Mesenteric fat pad (tissue), 1 donor: ENCODE measurements around the gene CSTPP1. TPM values are rescaled to one million over a fixed set of nuclear protein-coding genes. Genes with fewer than 3 reads are reported as not detected.
"Not testable (repeated sequence)": the region's sequence is repeated elsewhere in the genome, so short reads cannot be mapped to it uniquely, and the experiment has no call there.

ENCODE experiments used
- DNase-seq: peaks from one replicate; pipeline ENCODE4 v3.0.0-alpha.2; 2020; ENCODE audit warnings: low spot score
- total RNA-seq: library from RNA; stranded (reverse); fragmentation: NEBNext Ultra II Directional; extraction: Animal tissue kit (Norgen Biotek cat#: 25700); gene quantifications from one replicate; pipeline ENCODE4 v1.2.1, GENCODE V29; 2021
- donor health status: DM: yes; HTN: yes; CAD: no.

Gene CSTPP1
- total RNA-seq, 1 donor from 2014 or later, result 15.3 TPM

GRCh38 chr11:47093541-47093940 is 157.0 kb downstream of the CSTPP1 start:
- no peak for DNase-seq

GRCh38 chr11:47096871-47097270 is 160.3 kb downstream of the CSTPP1 start:
- not testable (repeated sequence) for DNase-seq

- not testable (repeated sequence) for DNase-seq
Observed at GRCh38 chr11:47098223-47098622, 161.7 kb downstream of the CSTPP1 start.

GRCh38 chr11:47099214-47099917 is 162.8 kb downstream of the CSTPP1 start:
- DNase-seq, result no peak

- no peak for DNase-seq
Observed at GRCh38 chr11:47099918-47100315, 163.4 kb downstream of the CSTPP1 start.

GRCh38 chr11:47101406-47101805 is 164.8 kb downstream of the CSTPP1 start:
- no peak for DNase-seq

GRCh38 chr11:47104261-47104950 is 167.8 kb downstream of the CSTPP1 start:
- no peak for DNase-seq

GRCh38 chr11:47105541-47105940 is 169.0 kb downstream of the CSTPP1 start:
- no peak for DNase-seq

GRCh38 chr11:47105974-47106373 is 169.4 kb downstream of the CSTPP1 start:
- no peak for DNase-seq

- DNase-seq, result no peak
Observed at GRCh38 chr11:47106798-47107411, 170.3 kb downstream of the CSTPP1 start.

GRCh38 chr11:47107744-47108143 is 171.2 kb downstream of the CSTPP1 start:
- no peak for DNase-seq

- DNase-seq, result no peak
Observed at GRCh38 chr11:47108214-47108613, 171.7 kb downstream of the CSTPP1 start.

GRCh38 chr11:47109051-47109726 is 172.6 kb downstream of the CSTPP1 start:
- no peak for DNase-seq

- DNase-seq, result no peak
Observed at GRCh38 chr11:47109727-47110246, 173.2 kb downstream of the CSTPP1 start.

GRCh38 chr11:47111318-47111804 is 174.8 kb downstream of the CSTPP1 start:
- DNase-seq, result no peak

GRCh38 chr11:47112941-47113340 is 176.4 kb downstream of the CSTPP1 start:
- not testable (repeated sequence) for DNase-seq

GRCh38 chr11:47118958-47119688 is 182.6 kb downstream of the CSTPP1 start:
- DNase-seq, result not testable (repeated sequence)

GRCh38 chr11:47121056-47121455 is 184.5 kb downstream of the CSTPP1 start:
- no peak for DNase-seq

GRCh38 chr11:47121731-47122130 is 185.2 kb downstream of the CSTPP1 start:
- no peak for DNase-seq

GRCh38 chr11:47123094-47123493 is 186.5 kb downstream of the CSTPP1 start:
- DNase-seq, result no peak

GRCh38 chr11:47124675-47125074 is 188.1 kb downstream of the CSTPP1 start:
- DNase-seq, result no peak
